Nucleus accumbens (tissue), 56 donors: ENCODE data around the gene TFPI.

Source experiments
- DNase-seq, 56 donors: peaks; one replicate each; lab custom pipeline; 2025; lab: John Stamatoyannopoulos, UW

The TFPI gene

GRCh38 chr2:187509667-187510417 is 44.4 kb downstream of the TFPI start:
- no peak for DNase-seq

- DNase-seq: no peak
Measured at GRCh38 chr2:187506416-187506815, 47.8 kb downstream of the TFPI start.

GRCh38 chr2:187505065-187505672 is 49.1 kb downstream of the TFPI start:
- DNase-seq: no peak

- DNase-seq: no peak
Measured at GRCh38 chr2:187504312-187504921, 49.8 kb downstream of the TFPI start.

GRCh38 chr2:187503700-187504099 is 50.5 kb downstream of the TFPI start:
- DNase-seq: no peak

GRCh38 chr2:187502467-187502866 is 51.8 kb downstream of the TFPI start:
- DNase-seq: no peak

- no peak for DNase-seq
Measured at GRCh38 chr2:187500585-187501359, 53.5 kb downstream of the TFPI start.

GRCh38 chr2:187499941-187500532 is 54.2 kb downstream of the TFPI start:
- DNase-seq: peak in 32 of 56 donors; percentile 0 to 67 (median 6)

GRCh38 chr2:187497858-187498463 is 56.3 kb downstream of the TFPI start:
- no peak for DNase-seq

GRCh38 chr2:187497140-187497539 is 57.1 kb downstream of the TFPI start:
- DNase-seq: no peak

- DNase-seq: no peak
Measured at GRCh38 chr2:187495324-187495723, 58.9 kb downstream of the TFPI start.

- DNase-seq: no peak
Measured at GRCh38 chr2:187493877-187494568, 60.2 kb downstream of the TFPI start.

- DNase-seq: no peak
Measured at GRCh38 chr2:187493180-187493579, 61.1 kb downstream of the TFPI start.

GRCh38 chr2:187486241-187486640 is 68.0 kb downstream of the TFPI start:
- DNase-seq: no peak

GRCh38 chr2:187485523-187485922 is 68.7 kb downstream of the TFPI start:
- DNase-seq: no peak

- DNase-seq: no peak
Measured at GRCh38 chr2:187483537-187483936, 70.7 kb downstream of the TFPI start.

- no peak for DNase-seq
Measured at GRCh38 chr2:187482796-187483195, 71.4 kb downstream of the TFPI start.

- DNase-seq: no peak
Measured at GRCh38 chr2:187481543-187481942, 72.7 kb downstream of the TFPI start.

- DNase-seq: no peak
Measured at GRCh38 chr2:187478719-187479118, 75.5 kb downstream of the TFPI start.

- no peak for DNase-seq
Measured at GRCh38 chr2:187477051-187477450, 77.2 kb downstream of the TFPI start.
